ENCODE data around the gene LPIN3.

DNA sequence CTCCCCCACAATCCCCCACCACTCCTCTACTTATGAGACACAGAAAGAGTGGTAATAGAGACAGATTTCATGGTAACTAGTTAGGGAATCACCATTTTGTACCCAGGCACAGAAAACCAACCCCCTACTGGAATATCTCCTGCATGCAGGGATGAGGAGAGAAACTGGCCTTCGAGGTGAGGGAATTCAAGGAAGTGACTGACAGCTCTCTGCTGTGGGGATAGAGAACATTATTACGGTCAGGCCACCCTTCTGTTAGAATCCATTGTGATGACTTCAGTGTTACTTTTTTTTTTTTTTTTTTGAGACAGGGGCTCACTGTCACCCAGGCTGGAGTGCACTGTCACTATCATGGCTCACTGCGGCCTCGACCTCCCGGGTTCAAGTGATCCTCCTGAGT lies 13.4 kb upstream of the LPIN3 start:
- TF ChIP-seq, protein P1, sequence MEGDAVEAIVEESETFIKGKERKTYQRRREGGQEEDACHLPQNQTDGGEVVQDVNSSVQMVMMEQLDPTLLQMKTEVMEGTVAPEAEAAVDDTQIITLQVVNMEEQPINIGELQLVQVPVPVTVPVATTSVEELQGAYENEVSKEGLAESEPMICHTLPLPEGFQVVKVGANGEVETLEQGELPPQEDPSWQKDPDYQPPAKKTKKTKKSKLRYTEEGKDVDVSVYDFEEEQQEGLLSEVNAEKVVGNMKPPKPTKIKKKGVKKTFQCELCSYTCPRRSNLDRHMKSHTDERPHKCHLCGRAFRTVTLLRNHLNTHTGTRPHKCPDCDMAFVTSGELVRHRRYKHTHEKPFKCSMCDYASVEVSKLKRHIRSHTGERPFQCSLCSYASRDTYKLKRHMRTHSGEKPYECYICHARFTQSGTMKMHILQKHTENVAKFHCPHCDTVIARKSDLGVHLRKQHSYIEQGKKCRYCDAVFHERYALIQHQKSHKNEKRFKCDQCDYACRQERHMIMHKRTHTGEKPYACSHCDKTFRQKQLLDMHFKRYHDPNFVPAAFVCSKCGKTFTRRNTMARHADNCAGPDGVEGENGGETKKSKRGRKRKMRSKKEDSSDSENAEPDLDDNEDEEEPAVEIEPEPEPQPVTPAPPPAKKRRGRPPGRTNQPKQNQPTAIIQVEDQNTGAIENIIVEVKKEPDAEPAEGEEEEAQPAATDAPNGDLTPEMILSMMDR (IDR thresholded peaks at IDR 0.05; ENCODE audit: extremely low read depth in 1 of 2, insufficient read depth in 1 of 2, low read depth in 1 of 2, low read length in 2 of 2): no peak
- TF ChIP-seq, protein P2, sequence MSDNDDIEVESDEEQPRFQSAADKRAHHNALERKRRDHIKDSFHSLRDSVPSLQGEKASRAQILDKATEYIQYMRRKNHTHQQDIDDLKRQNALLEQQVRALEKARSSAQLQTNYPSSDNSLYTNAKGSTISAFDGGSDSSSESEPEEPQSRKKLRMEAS (IDR thresholded peaks at IDR 0.05; ENCODE audit: insufficient read depth, insufficient read length): no peak
- no peak for TF ChIP-seq GATA2 (IDR thresholded peaks at IDR 0.05; ENCODE audit: insufficient read depth, insufficient read length, low read depth, low read length)
- no peak for TF ChIP-seq FOS (IDR thresholded peaks at IDR 0.05; ENCODE audit: borderline replicate concordance, insufficient read depth, low read length)
- TF ChIP-seq POLR2AphosphoS5 (IDR thresholded peaks at IDR 0.05; ENCODE audit: insufficient read depth, low read depth, low read length): no peak
